H7 (cell line): ENCODE data around the gene FZD7. TPM values are rescaled to one million over a fixed set of nuclear protein-coding genes. Genes with fewer than 3 reads are reported as not detected.

Source experiments
- DNase-seq: peaks from one replicate; pipeline ENCODE4 v3.0.0; 2012
- H3K27me3 ChIP-seq: 2 replicates; pipeline ENCODE4 v1.6.0; 2011; ENCODE audit warnings: mild to moderate bottlenecking, low read length; ENCODE audit not compliant: control insufficient read depth, insufficient read depth
- H3K36me3 ChIP-seq: replicated peaks from 2 replicates; pipeline ENCODE4 v1.5.1; 2011; ENCODE audit warnings: low read length; ENCODE audit not compliant: control insufficient read depth, insufficient read depth
- H3K4me3 ChIP-seq: 2 replicates; pipeline ENCODE4 v1.5.1; 2011; ENCODE audit warnings: low read depth, mild to moderate bottlenecking, control low read depth, low read length, moderate library complexity; ENCODE audit not compliant: insufficient read depth
- total RNA-seq: library from RNA; depleted of rRNA; stranded (reverse); fragments of >200 nt; shearing (Covaris generic); gene quantifications from 2 replicates; pipeline ENCODE4 v1.2.3, GENCODE V29; 2014

Gene FZD7
- total RNA-seq, 1 experiment from 2014 or later = 114 TPM

GRCh38 chr2:202005272-202005887 lies 28.3 kb upstream of the FZD7 start:
- no peak for DNase-seq
- Histone ChIP-seq H3K4me3 (no peak overlapping the region), H3K36me3 (no peaks in the 10 kb centered on the region)

GRCh38 chr2:202006301-202006700 lies 27.4 kb upstream of the FZD7 start:
- Histone ChIP-seq H3K36me3 (no peaks in the 10 kb centered on the region), H3K4me3 (no peak overlapping the region), H3K27me3 (no peaks in the 10 kb centered on the region)
- no peak for DNase-seq

More at GRCh38 chr2:202005272-202005887, 28.3 kb upstream of the FZD7 start:
- no peaks in the 10 kb centered on the region for H3K27me3 ChIP-seq

- Histone ChIP-seq H3K4me3 (no peak overlapping the region), H3K27me3 (no peaks in the 10 kb centered on the region), H3K36me3 (no peaks in the 10 kb centered on the region)
- DNase-seq = no peak
These were observed 26.4 kb upstream of the FZD7 start for GRCh38 chr2:202007015-202007982.

GRCh38 chr2:202007983-202008354 lies 25.7 kb upstream of the FZD7 start:
- Histone ChIP-seq H3K27me3 (no peaks in the 10 kb centered on the region), H3K4me3 (no peak overlapping the region), H3K36me3 (no peaks in the 10 kb centered on the region)
- DNase-seq = no peak

GRCh38 chr2:202009019-202009481 lies 24.6 kb upstream of the FZD7 start:
- H3K27me3 ChIP-seq = no peaks in the 10 kb centered on the region
- H3K36me3 ChIP-seq = no peaks in the 10 kb centered on the region
- H3K4me3 ChIP-seq = no peak overlapping the region
- no peak for DNase-seq

GRCh38 chr2:202009581-202009980 lies 24.1 kb upstream of the FZD7 start:
- no peak overlapping the region for H3K4me3 ChIP-seq
- DNase-seq = no peak
- H3K27me3 ChIP-seq = no peaks in the 10 kb centered on the region
- H3K36me3 ChIP-seq = no peaks in the 10 kb centered on the region

GRCh38 chr2:202014318-202014717 lies 19.3 kb upstream of the FZD7 start:
- Histone ChIP-seq H3K4me3 (no peak overlapping the region), H3K27me3 (no peaks in the 10 kb centered on the region), H3K36me3 (no peaks in the 10 kb centered on the region)
- no peak for DNase-seq

- H3K27me3 ChIP-seq = no peaks in the 10 kb centered on the region
- H3K4me3 ChIP-seq = no peak overlapping the region
- DNase-seq = no peak
- no peaks in the 10 kb centered on the region for H3K36me3 ChIP-seq
These were observed 18.9 kb upstream of the FZD7 start for GRCh38 chr2:202014759-202015211.

GRCh38 chr2:202015471-202015870 lies 18.2 kb upstream of the FZD7 start:
- Histone ChIP-seq H3K36me3 (no peaks in the 10 kb centered on the region), H3K27me3 (no peaks in the 10 kb centered on the region), H3K4me3 (no peak overlapping the region)
- DNase-seq = no peak

- no peaks in the 10 kb centered on the region for H3K36me3 ChIP-seq
- no peak for DNase-seq
- H3K4me3 ChIP-seq = no peak overlapping the region
- H3K27me3 ChIP-seq = no peaks in the 10 kb centered on the region
These were observed 17.0 kb upstream of the FZD7 start for GRCh38 chr2:202016579-202017227.

GRCh38 chr2:202017940-202018339 lies 15.7 kb upstream of the FZD7 start:
- H3K36me3 ChIP-seq = no peaks in the 10 kb centered on the region
- H3K27me3 ChIP-seq = no peaks in the 10 kb centered on the region
- no peak overlapping the region for H3K4me3 ChIP-seq
- no peak for DNase-seq

GRCh38 chr2:202018950-202019349 lies 14.7 kb upstream of the FZD7 start:
- Histone ChIP-seq H3K36me3 (no peaks in the 10 kb centered on the region), H3K4me3 (no peak overlapping the region), H3K27me3 (no peaks in the 10 kb centered on the region)
- no peak for DNase-seq

GRCh38 chr2:202019689-202020450 lies 13.8 kb upstream of the FZD7 start:
- H3K4me3 ChIP-seq = no peak overlapping the region

GRCh38 chr2:202022755-202023154 lies 10.9 kb upstream of the FZD7 start:
- H3K4me3 ChIP-seq = no peak overlapping the region
- DNase-seq = no peak
- peaks cover 11% of the 10 kb centered on the region for H3K27me3 ChIP-seq
- no peaks in the 10 kb centered on the region for H3K36me3 ChIP-seq

More at GRCh38 chr2:202019689-202020450, 13.8 kb upstream of the FZD7 start:
- H3K36me3 ChIP-seq = no peaks in the 10 kb centered on the region
- no peaks in the 10 kb centered on the region for H3K27me3 ChIP-seq
- DNase-seq = no peak
